Sigmoid colon (tissue), 7 donors: ENCODE measurements around the gene IMPG1. TPM values are rescaled to one million over a fixed set of nuclear protein-coding genes. Genes with fewer than 3 reads are reported as not detected.

Source experiments
- DNase-seq: peaks from one replicate; pipeline ENCODE4 v3.0.0-alpha.2; 2019
- H3K27ac ChIP-seq, 4 donors: fragments of 200-600 bp; sonication (generic); one replicate each; pipeline ENCODE4 v1.5.1; 2016 to 2019; ENCODE audit warnings: mild to moderate bottlenecking in 1 of 4
- H3K27me3 ChIP-seq, 3 donors: fragments of 200-600 bp; sonication (generic); one replicate each; pipeline ENCODE4 v1.5.1; 2019; ENCODE audit warnings: mild to moderate bottlenecking in 1 of 3
- H3K36me3 ChIP-seq, 4 donors: fragments of 200-600 bp; sonication (generic); one replicate each; pipeline ENCODE4 v1.5.1; 2016 to 2019
- H3K4me1 ChIP-seq, 4 donors: fragments of 200-600 bp; sonication (generic); one replicate each; pipeline ENCODE4 v1.5.1; 2017 to 2019
- H3K4me3 ChIP-seq, 4 donors: fragments of 200-600 bp; sonication (generic); one replicate each; pipeline ENCODE4 v1.5.1; 2017 to 2019; ENCODE audit warnings: mild to moderate bottlenecking in 2 of 4, moderate library complexity in 1 of 4
- H3K9me3 ChIP-seq, 4 donors: fragments of 200-600 bp in 3 of 4; sonication (generic) in 3 of 4; one replicate each; pipeline versions ENCODE4 v1.5.1 to v1.6.1; 2013 to 2019
- CTCF ChIP-seq, 4 experiments: fragments of 450-650 bp in 3 of 4; fragments of 200-600 bp in 1 of 4; IDR thresholded peaks; one replicate each; pipeline ENCODE4 v1.5.1; 2016 to 2019; ENCODE audit warnings: antibody characterized with exemption in 4 of 4, mild to moderate bottlenecking in 3 of 4, moderate library complexity in 2 of 4
- EP300 ChIP-seq, 4 donors: sonication (generic); formaldehyde crosslinking; IDR thresholded peaks; one replicate each; pipeline ENCODE4 v1.6.1; 2017; ENCODE audit warnings: antibody characterized with exemption in 4 of 4
- POLR2A ChIP-seq, 2 donors: fragments of 450-650 bp; IDR thresholded peaks; one replicate each; pipeline ENCODE4 v1.6.1; 2016; ENCODE audit warnings: antibody characterized with exemption in 2 of 2, mild to moderate bottlenecking in 2 of 2, moderate library complexity in 2 of 2
- POLR2AphosphoS5 ChIP-seq, 4 donors: sonication (generic); formaldehyde crosslinking; IDR thresholded peaks; one replicate each; pipeline ENCODE4 v1.6.1; 2017; ENCODE audit warnings: antibody characterized with exemption in 4 of 4
- WGBS, 2 donors: extraction: QIAGEN DNeasy Blood & Tissue Kit; methylation state at CpG; one replicate each; pipeline ENCODE4 v1.1.7; 2013; 5-methylcytosine and 5-hydroxymethylcytosine counted together
- intact Hi-C: fragments of 100-400 bp; cut with DNase I; formaldehyde crosslinking; loops from one replicate; pipeline ENCODE4 v1.15.1; 2023
- polyA plus RNA-seq, 3 donors: library from polyadenylated mRNA; stranded (reverse); fragments of 200-250 nt; gene quantifications; one replicate each; pipeline ENCODE4 v1.2.3, GENCODE V29; 2013
- total RNA-seq, 4 donors: library from RNA; depleted of rRNA; stranded (reverse); fragments of >200 nt; gene quantifications; one replicate each; pipeline ENCODE4 v1.1.0, GENCODE V29; 2016
- donor health status: healthy with polysubstance abuse.
- donor health status: Bipolar disorder and iron deficiency.
- donor health status: healthy.

Gene IMPG1
- total RNA-seq (not detected), polyA plus RNA-seq (not detected)

GRCh38 chr6:76072562-76072961 lies at the start of gene IMPG1:
IMPG1 (minus strand) TSS chr6:76072662; CDS start chr6:76072488, 174 bp downstream.
- H3K4me1 ChIP-seq = no peaks in the 10 kb centered on the region
- H3K9me3 ChIP-seq = no peaks in the 10 kb centered on the region
- DNase-seq = no peak
- H3K27me3 ChIP-seq = no peaks in the 10 kb centered on the region
- H3K4me3 ChIP-seq = no peak within 1 kb of the TSS
- no peak for TF ChIP-seq EP300 (IDR thresholded peaks at IDR 0.05)
- TF ChIP-seq CTCF (IDR thresholded peaks at IDR 0.05) = no peak
- no peak for TF ChIP-seq POLR2AphosphoS5 (IDR thresholded peaks at IDR 0.05)
- no peak for TF ChIP-seq POLR2A (IDR thresholded peaks at IDR 0.05)
- intact Hi-C loops = no loop called here
- H3K27ac ChIP-seq = no peak within 1 kb of the TSS
- no peaks in the 10 kb centered on the region for H3K36me3 ChIP-seq

GRCh38 chr6:76120302-76120701 lies 47.8 kb upstream of the IMPG1 start:
- peaks cover 0 to 6% (median 0%) of the 10 kb centered on the region in 4 donors for H3K9me3 ChIP-seq
- intact Hi-C loops = no loop called here
- no peaks in the 10 kb centered on the region for H3K4me1 ChIP-seq
- TF ChIP-seq POLR2A (IDR thresholded peaks at IDR 0.05) (no peak), CTCF (IDR thresholded peaks at IDR 0.05) (no peak)
- no peaks in the 10 kb centered on the region for H3K36me3 ChIP-seq
- DNase-seq = no peak
- H3K4me3 ChIP-seq = no peak overlapping the region
- H3K27ac ChIP-seq = no peak overlapping the region
- H3K27me3 ChIP-seq = no peaks in the 10 kb centered on the region

GRCh38 chr6:76073281-76073680 lies 819 bp upstream of the IMPG1 start:
- TF ChIP-seq EP300 (IDR thresholded peaks at IDR 0.05) (no peak), CTCF (IDR thresholded peaks at IDR 0.05) (no peak), POLR2A (IDR thresholded peaks at IDR 0.05) (no peak), POLR2AphosphoS5 (IDR thresholded peaks at IDR 0.05) (no peak)
- no peak for DNase-seq
- H3K36me3 ChIP-seq = no peaks in the 10 kb centered on the region
- intact Hi-C loops = no loop called here
- no peaks in the 10 kb centered on the region for H3K9me3 ChIP-seq
- H3K4me3 ChIP-seq = no peak overlapping the region
- no peaks in the 10 kb centered on the region for H3K4me1 ChIP-seq
- H3K27me3 ChIP-seq = no peaks in the 10 kb centered on the region
- H3K27ac ChIP-seq = no peak overlapping the region

- intact Hi-C loops = no loop called here
- 80 to 86% methylated on average over 1 of the region's 1 CpG for WGBS, 2 donors
- Histone ChIP-seq H3K4me3 (no peak overlapping the region), H3K27me3 (no peaks in the 10 kb centered on the region), H3K4me1 (no peaks in the 10 kb centered on the region), H3K36me3 (no peaks in the 10 kb centered on the region), H3K27ac (no peak overlapping the region), H3K9me3 (no peaks in the 10 kb centered on the region)
- DNase-seq = no peak
- TF ChIP-seq EP300 (IDR thresholded peaks at IDR 0.05) = no peak
These were observed 15.0 kb downstream of the IMPG1 start for GRCh38 chr6:76057469-76057868.

GRCh38 chr6:76052314-76052713 lies 20.1 kb downstream of the IMPG1 start:
- TF ChIP-seq EP300 (IDR thresholded peaks at IDR 0.05) (no peak), POLR2A (IDR thresholded peaks at IDR 0.05) (no peak), CTCF (IDR thresholded peaks at IDR 0.05) (no peak), POLR2AphosphoS5 (IDR thresholded peaks at IDR 0.05) (no peak)
- Histone ChIP-seq H3K27me3 (no peaks in the 10 kb centered on the region), H3K4me3 (no peak overlapping the region), H3K36me3 (no peaks in the 10 kb centered on the region), H3K27ac (no peak overlapping the region), H3K9me3 (no peaks in the 10 kb centered on the region), H3K4me1 (no peaks in the 10 kb centered on the region)
- 67 to 68% methylated on average over 3 of the region's 3 CpGs for WGBS, 2 donors
- intact Hi-C loops = no loop called here
- no peak for DNase-seq
